Lower leg skin (tissue), 3 donors: Measurements from ENCODE around the gene DHX57.

Experiments
- CTCF ChIP-seq, 3 donors: fragments of 450-650 bp; IDR thresholded peaks; one replicate each; pipeline ENCODE4 v1.5.1; 2016; ENCODE audit warnings: antibody characterized with exemption in 3 of 3, mild to moderate bottlenecking in 3 of 3, moderate library complexity in 2 of 3
- POLR2A ChIP-seq, 2 donors: fragments of 450-650 bp; IDR thresholded peaks; one replicate each; pipeline ENCODE4 v1.6.1; 2016 to 2017; ENCODE audit warnings: antibody characterized with exemption in 2 of 2, mild to moderate bottlenecking in 1 of 2, moderate library complexity in 1 of 2

- TF ChIP-seq CTCF (IDR thresholded peaks at IDR 0.05) (no peak), POLR2A (IDR thresholded peaks at IDR 0.05) (no peak)
Measured at GRCh38 chr2:38912619-38913018, 36.9 kb upstream of the DHX57 start.
